Uterus (tissue), 2 donors: ENCODE measurements around the gene KRTAP1-3.

Source experiments
- CTCF ChIP-seq, 4 experiments: fragments of 200-600 bp in 2 of 4; fragments of 450-650 bp in 2 of 4; sonication (generic) in 2 of 4; IDR thresholded peaks; one replicate each; pipeline ENCODE4 v1.5.1; 2016 to 2019; ENCODE audit warnings: antibody characterized with exemption in 4 of 4, mild to moderate bottlenecking in 2 of 4, moderate library complexity in 1 of 4
- POLR2A ChIP-seq, 2 donors: fragments of 450-650 bp; IDR thresholded peaks; one replicate each; pipeline ENCODE4 v1.6.1; 2016; ENCODE audit warnings: antibody characterized with exemption in 2 of 2, mild to moderate bottlenecking in 1 of 2, moderate library complexity in 1 of 2

- TF ChIP-seq POLR2A (IDR thresholded peaks at IDR 0.05) (no peak), CTCF (IDR thresholded peaks at IDR 0.05) (no peak)
Observed at GRCh38 chr17:41073676-41074075, 39.0 kb upstream of the KRTAP1-3 start.
